IMR-90 (cell line): Measurements from ENCODE around the gene SETD2. TPM values are rescaled to one million over a fixed set of nuclear protein-coding genes. Genes with fewer than 3 reads are reported as not detected.

Experiments used
- ATAC-seq: fragments of 200-7000 bp; cut with Tn5 transposase; 2 replicates; pipeline ENCODE4 v1.9.1; 2020; ENCODE audit warnings: low read depth, mild to moderate bottlenecking, moderate library complexity
- BruUV-seq: library from RNA; stranded (reverse); fragments of 400-500 nt; replicated peaks from 2 replicates; lab custom pipeline; 2021; lab: Mats Ljungman, UMichigan
- CTCF ChIA-PET: fragments of 300-600 bp; formaldehyde crosslinking; extraction: SDS; loops from one replicate; lab custom pipeline; 2021; ENCODE audit warnings: antibody characterized with exemption; lab: Yijun Ruan, JAX
- POLR2A ChIA-PET: fragments of 300-600 bp; sonication (Branson Sonifier 250); formaldehyde crosslinking; loops from one replicate; lab custom pipeline; 2022; ENCODE audit warnings: antibody characterized with exemption; ENCODE audit not compliant: unreplicated experiment; lab: Charles Lee
- DNase-seq: peaks from one replicate; pipeline ENCODE4 v3.0.0; 2013
- H2AFZ ChIP-seq: replicated peaks from 2 replicates; pipeline ENCODE3; 2013; ENCODE audit warnings: low read length, mild to moderate bottlenecking; ENCODE audit not compliant: poor library complexity
- H2AK5ac ChIP-seq: 2 replicates; pipeline ENCODE4 v1.6.1; 2013; ENCODE audit warnings: low read depth, low read length, inconsistent platforms
- H2AK9ac ChIP-seq: replicated peaks from 2 replicates; pipeline ENCODE3; 2013; ENCODE audit warnings: mild to moderate bottlenecking, low read depth, low read length, moderate library complexity; ENCODE audit not compliant: poor library complexity
- H2BK120ac ChIP-seq: 2 replicates; pipeline ENCODE4 v1.6.1; 2013; ENCODE audit warnings: low read depth, low read length, inconsistent platforms
- H2BK15ac ChIP-seq: 3 replicates; pipeline ENCODE4 v1.6.1; 2013; ENCODE audit warnings: low read depth, low read length, inconsistent platforms
- H2BK20ac ChIP-seq: 2 replicates; pipeline ENCODE4 v1.6.1; 2013; ENCODE audit warnings: low read depth, mild to moderate bottlenecking, inconsistent platforms, low read length, moderate library complexity
- H2BK5ac ChIP-seq: 2 replicates; pipeline ENCODE4 v1.6.1; 2013; ENCODE audit warnings: mild to moderate bottlenecking, low read depth, low read length, inconsistent platforms; ENCODE audit not compliant: poor library complexity, severe bottlenecking
- H3K14ac ChIP-seq: replicated peaks from 2 replicates; pipeline ENCODE4 v1.6.1; 2013; ENCODE audit warnings: low read depth, low read length, inconsistent platforms
- H3K18ac ChIP-seq: 2 replicates; pipeline ENCODE4 v1.6.1; 2013; ENCODE audit warnings: low read depth, low read length, control low read depth
- H3K23ac ChIP-seq: 2 replicates; pipeline ENCODE4 v1.6.1; 2013; ENCODE audit warnings: low read depth, low read length, inconsistent platforms
- H3K27ac ChIP-seq: 2 replicates; pipeline ENCODE4 v1.5.1; 2013; ENCODE audit warnings: mild to moderate bottlenecking, control low read depth, low read length; ENCODE audit not compliant: insufficient read depth
- H3K27me3 ChIP-seq: 2 replicates; pipeline ENCODE4 v1.6.1; 2013; ENCODE audit warnings: low read length; ENCODE audit not compliant: control insufficient read depth, insufficient read depth
- H3K36me3 ChIP-seq: 2 replicates; pipeline ENCODE4 v1.6.1; 2013; ENCODE audit warnings: low read length, mixed read lengths; ENCODE audit not compliant: control insufficient read depth, insufficient read depth
- H3K4ac ChIP-seq: 2 replicates; pipeline ENCODE4 v1.6.1; 2013; ENCODE audit warnings: low read depth, low read length, inconsistent platforms
- H3K4me1 ChIP-seq: 2 replicates; pipeline ENCODE4 v1.6.1; 2013; ENCODE audit warnings: low read length, mixed read lengths; ENCODE audit not compliant: control insufficient read depth, insufficient read depth
- H3K4me2 ChIP-seq: 2 replicates; pipeline ENCODE4 v1.6.1; 2013; ENCODE audit warnings: low read depth, mild to moderate bottlenecking, control low read depth, low read length, moderate library complexity
- H3K4me3 ChIP-seq: 2 replicates; pipeline ENCODE4 v1.5.1; 2013; ENCODE audit warnings: low read depth, mild to moderate bottlenecking, control low read depth, low read length, moderate library complexity; ENCODE audit not compliant: insufficient read depth
- H3K56ac ChIP-seq: 2 replicates; pipeline ENCODE4 v1.6.1; 2013; ENCODE audit warnings: low read length, inconsistent platforms; ENCODE audit not compliant: insufficient read depth; ENCODE audit errors: extremely low read depth
- H3K79me1 ChIP-seq, 2 experiments: 2 replicates each; pipeline ENCODE4 v1.6.1; 2013; ENCODE audit warnings: low read length in 2 of 2, inconsistent platforms in 1 of 2, low read depth in 1 of 2
- H3K9ac ChIP-seq: 2 replicates; pipeline ENCODE4 v1.6.1; 2013; ENCODE audit warnings: low read depth, low read length, control low read depth
- H3K9me1 ChIP-seq: 2 replicates; pipeline ENCODE4 v1.6.1; 2013; ENCODE audit warnings: low read length, inconsistent platforms; ENCODE audit not compliant: insufficient read depth
- H3K9me3 ChIP-seq: 2 replicates; pipeline ENCODE4 v1.6.1; 2013; ENCODE audit warnings: low read length; ENCODE audit not compliant: control insufficient read depth, insufficient read depth
- H4K20me1 ChIP-seq: 2 replicates; pipeline ENCODE4 v1.6.1; 2013; ENCODE audit warnings: low read length, inconsistent platforms; ENCODE audit not compliant: insufficient read depth
- H4K5ac ChIP-seq: 2 replicates; pipeline ENCODE4 v1.6.1; 2013; ENCODE audit warnings: mild to moderate bottlenecking, low read depth, low read length, control low read depth
- H4K8ac ChIP-seq, 2 experiments: 2 replicates each; pipeline ENCODE4 v1.6.1; 2013; ENCODE audit warnings: low read depth in 2 of 2, low read length in 2 of 2, control low read depth in 1 of 2, inconsistent platforms in 1 of 2
- H4K91ac ChIP-seq: 2 replicates; pipeline ENCODE4 v1.6.1; 2013; ENCODE audit warnings: low read depth, low read length, inconsistent platforms; ENCODE audit not compliant: insufficient read depth
- MXI1 ChIP-seq: IDR thresholded peaks from 2 replicates; pipeline ENCODE4 v1.6.1; 2012; ENCODE audit warnings: low read depth, mild to moderate bottlenecking, low read length, moderate library complexity, borderline replicate concordance
- POLR2A ChIP-seq: IDR thresholded peaks from 2 replicates; pipeline ENCODE4 v1.6.1; 2012; ENCODE audit warnings: mild to moderate bottlenecking, low read depth, low read length
- WGBS, 2 experiments: methylation state at CpG; one replicate each; pipeline versions ENCODE4 v1.1.5 to v1.1.7; 2013; ENCODE audit warnings: missing lambda C conversion rate in 2 of 2; ENCODE audit not compliant: insufficient read length in 1 of 2; ENCODE audit errors: extremely low coverage in 2 of 2; 5-methylcytosine and 5-hydroxymethylcytosine counted together
- dilution Hi-C: fragments of 300-500 bp; cut with HindIII; formaldehyde crosslinking; loops from one replicate; pipeline ENCODE4 v1.14.3; 2018; ENCODE audit warnings: low sequenced_read_pairs; ENCODE audit not compliant: unreplicated experiment
- in situ Hi-C: fragments of 300-500 bp; cut with MboI; formaldehyde crosslinking; loops from 3 replicates; pipeline ENCODE4 v1.14.3; 2019; ENCODE audit warnings: low sequenced_read_pairs, inconsistent platforms, mixed read lengths
- intact Hi-C: fragments of 100-400 bp; cut with micrococcal nuclease; formaldehyde crosslinking; loops from 2 replicates; pipeline ENCODE4 v1.10.0; 2022
- polyA plus RNA-seq, 3 experiments: library from polyadenylated mRNA; depleted of rRNA; stranded (reverse); fragments of >200 nt; gene quantifications; 2 replicates each; pipeline ENCODE4 v1.2.3, GENCODE V29; 2012; ENCODE audit warnings: low replicate concordance in 1 of 3
- total RNA-seq: library from RNA; depleted of rRNA; stranded (reverse); fragments of >200 nt; gene quantifications from 2 replicates; pipeline ENCODE4 v1.2.3, GENCODE V29; 2012

The SETD2 gene
- total and polyA plus RNA-seq, 2 of the 4 experiments (the other 2 are of a cell fraction), result 18.3 to 20.1 TPM

- ATAC-seq (no peak), DNase-seq (no peak)
- dilution Hi-C loops, result no loop called here
- peaks cover 12% of the 10 kb centered on the region; the same call in 1 of the 2 replicates for H3K36me3 ChIP-seq
- in situ Hi-C loops, result no loop called here
- no peak overlapping the region for H4K8ac ChIP-seq
- H2BK120ac ChIP-seq, result no peak overlapping the region
- H3K9ac ChIP-seq, result no peak overlapping the region
- H3K4ac ChIP-seq, result no peak overlapping the region
- no peaks in the 10 kb centered on the region for H3K27me3 ChIP-seq
- H3K4me1 ChIP-seq, result no peaks in the 10 kb centered on the region
- no peak overlapping the region for H3K4me2 ChIP-seq
- H3K9me3 ChIP-seq, result no peaks in the 10 kb centered on the region
- no peak overlapping the region for H2AK5ac ChIP-seq
- no peak overlapping the region for H3K18ac ChIP-seq
- H4K5ac ChIP-seq, result no peak overlapping the region
- no peaks in the 10 kb centered on the region for H3K9me1 ChIP-seq
- POLR2A ChIA-PET, result no interaction called here
- H2BK20ac ChIP-seq, result no peak overlapping the region
- H3K4me3 ChIP-seq, result no peak overlapping the region
- no peak overlapping the region for H3K14ac ChIP-seq
- CTCF ChIA-PET, result no interaction called here
- no peak overlapping the region for H2BK15ac ChIP-seq
- TF ChIP-seq MXI1, result no peak
- TF ChIP-seq POLR2A, result no peak
- intact Hi-C loops, result no loop called here
- BruUV-seq, result no TSS peak
- H4K91ac ChIP-seq, result no peak overlapping the region
- no peak overlapping the region for H3K23ac ChIP-seq
- no peak overlapping the region for H3K27ac ChIP-seq
- peaks cover 7 to 12% of the 10 kb centered on the region in 2 experiments for H3K79me1 ChIP-seq
- no peak overlapping the region for H3K56ac ChIP-seq
- H2AK9ac ChIP-seq, result no peak overlapping the region
- H2AFZ ChIP-seq, result no peak overlapping the region
- no CpG with 5 or more reads among the region's 5 CpGs for WGBS, 2 experiments
- no peak overlapping the region for H2BK5ac ChIP-seq
- no peaks in the 10 kb centered on the region for H4K20me1 ChIP-seq
These were observed 12.7 kb upstream of the SETD2 start for GRCh38 chr3:47176582-47176981.
